ENCODE data around the gene ALX4. TPM values are rescaled to one million over a fixed set of nuclear protein-coding genes. Genes with fewer than 3 reads are reported as not detected.
A peak's percentile ranks its signal among the peaks of the same experiment; 100 is the strongest.

ALX4 gene
- total RNA-seq = not detected

- no peaks in the 10 kb centered on the region for H3K36me3 ChIP-seq
- H3K4me3 ChIP-seq = peak within 1 kb of the TSS in 2 of 4 donors; percentile 10 to 29
- no peak for DNase-seq
- H3K9me3 ChIP-seq = no peaks in the 10 kb centered on the region
- H3K27ac ChIP-seq = no peak within 1 kb of the TSS
- in situ Hi-C loops (cut with MboI; ENCODE audit: low pct_ligation_motif_present in 1 of 4, low pct_unique_long_range_greater_than_20kb in 1 of 4, low sequenced_read_pairs in 3 of 4) = loop anchor here in 1 of 4 donors (25.0 kb wide), 1 partner anchor 578 kb away; no protein-coding TSS in a partner anchor
- H3K4me1 ChIP-seq = peaks cover 9 to 37% (median 31%) of the 10 kb centered on the region in 4 donors
- no peak for TF ChIP-seq EP300 (IDR thresholded peaks at IDR 0.05; ENCODE audit: low read depth)
- TF ChIP-seq POLR2AphosphoS5 (IDR thresholded peaks at IDR 0.05) = no peak
- no peak for TF ChIP-seq POLR2A (IDR thresholded peaks at IDR 0.05)
- no peak for TF ChIP-seq CTCF (IDR thresholded peaks at IDR 0.05)
- 9% methylated on average over 60 of the region's 71 CpGs; no CpG with 5 or more reads in 1 of the 2 donors for WGBS, 2 donors (ENCODE audit: low coverage in 1 of 2)
- intact Hi-C loops (cut with DNase I; ENCODE audit: low total_unique reads) = no loop called here
- H3K27me3 ChIP-seq = peaks cover 100% of the 10 kb centered on the region
These were observed at the start of gene ALX4 for GRCh38 chr11:44309478-44310205. TSS of gene ALX4 (minus strand) at chr11:44310139. CDS start at chr11:44310062, 77 bp downstream.

DNA sequence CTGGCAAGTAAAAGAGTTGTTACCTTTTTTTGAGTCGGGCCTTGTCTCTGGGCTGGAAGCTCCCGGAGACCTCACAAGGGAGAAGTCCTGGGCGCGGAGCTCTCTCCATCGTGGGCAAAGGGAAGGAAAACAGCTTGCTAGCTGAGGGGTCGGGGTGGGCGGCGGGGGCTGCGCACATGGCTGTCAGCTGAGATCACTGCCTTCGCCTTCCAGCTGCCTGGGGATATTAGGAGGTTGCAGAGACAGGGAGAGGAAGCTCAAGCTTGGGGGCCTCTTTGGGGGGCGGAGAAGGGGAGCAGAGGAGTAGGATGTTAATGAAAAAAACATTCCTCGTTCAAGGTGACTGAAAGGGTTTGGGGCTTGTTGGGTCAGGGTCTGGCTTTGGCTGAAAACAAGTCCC lies 49.2 kb upstream of the ALX4 start:
- WGBS, 2 donors (ENCODE audit: low coverage in 1 of 2) = 53 to 79% methylated on average over 7 to 12 of the region's 12 CpGs
- intact Hi-C loops (cut with DNase I; ENCODE audit: low total_unique reads) (no loop called here), in situ Hi-C loops (cut with MboI; ENCODE audit: low pct_ligation_motif_present in 1 of 4, low pct_unique_long_range_greater_than_20kb in 1 of 4, low sequenced_read_pairs in 3 of 4) (no loop called here)
- TF ChIP-seq POLR2A (IDR thresholded peaks at IDR 0.05) (no peak), CTCF (IDR thresholded peaks at IDR 0.05) (no peak), POLR2AphosphoS5 (IDR thresholded peaks at IDR 0.05) (no peak), EP300 (IDR thresholded peaks at IDR 0.05; ENCODE audit: low read depth) (no peak)
- Histone ChIP-seq H3K27ac (no peak overlapping the region), H3K36me3 (no peaks in the 10 kb centered on the region), H3K4me1 (no peaks in the 10 kb centered on the region), H3K9me3 (no peaks in the 10 kb centered on the region), H3K4me3 (no peak overlapping the region), H3K27me3 (peaks cover 6% of the 10 kb centered on the region)
- DNase-seq = no peak

DNA sequence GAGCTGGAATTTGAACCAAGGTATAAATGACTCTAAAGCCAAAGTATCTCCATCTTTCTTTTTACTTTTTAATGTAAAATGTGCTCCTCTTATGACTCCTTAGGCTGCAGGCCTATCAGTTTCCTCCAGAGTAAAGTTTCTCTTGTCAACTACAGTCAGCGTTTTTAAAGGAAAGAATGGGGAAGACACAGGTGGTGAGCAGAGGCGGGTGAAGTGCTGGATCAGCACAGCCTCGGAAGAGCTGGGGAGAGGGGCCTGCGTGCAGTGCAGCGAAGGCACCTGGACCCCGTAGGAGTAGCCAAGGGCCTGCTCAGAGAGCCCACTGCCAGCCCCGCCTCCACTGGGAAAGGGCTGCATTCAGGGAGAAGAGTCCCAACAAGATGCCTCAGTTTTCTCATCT lies 48.8 kb upstream of the ALX4 start:
- Histone ChIP-seq H3K9me3 (no peaks in the 10 kb centered on the region), H3K4me3 (no peak overlapping the region), H3K4me1 (no peaks in the 10 kb centered on the region), H3K27me3 (peaks cover 6% of the 10 kb centered on the region), H3K36me3 (no peaks in the 10 kb centered on the region), H3K27ac (no peak overlapping the region)
- TF ChIP-seq POLR2AphosphoS5 (IDR thresholded peaks at IDR 0.05) (no peak), CTCF (IDR thresholded peaks at IDR 0.05) (no peak), POLR2A (IDR thresholded peaks at IDR 0.05) (no peak), EP300 (IDR thresholded peaks at IDR 0.05; ENCODE audit: low read depth) (no peak)
- DNase-seq = no peak
- 20 to 86% methylated on average over 1 to 7 of the region's 7 CpGs for WGBS, 2 donors (ENCODE audit: low coverage in 1 of 2)
- in situ Hi-C loops (cut with MboI; ENCODE audit: low pct_ligation_motif_present in 1 of 4, low pct_unique_long_range_greater_than_20kb in 1 of 4, low sequenced_read_pairs in 3 of 4) = no loop called here
- intact Hi-C loops (cut with DNase I; ENCODE audit: low total_unique reads) = no loop called here

DNA sequence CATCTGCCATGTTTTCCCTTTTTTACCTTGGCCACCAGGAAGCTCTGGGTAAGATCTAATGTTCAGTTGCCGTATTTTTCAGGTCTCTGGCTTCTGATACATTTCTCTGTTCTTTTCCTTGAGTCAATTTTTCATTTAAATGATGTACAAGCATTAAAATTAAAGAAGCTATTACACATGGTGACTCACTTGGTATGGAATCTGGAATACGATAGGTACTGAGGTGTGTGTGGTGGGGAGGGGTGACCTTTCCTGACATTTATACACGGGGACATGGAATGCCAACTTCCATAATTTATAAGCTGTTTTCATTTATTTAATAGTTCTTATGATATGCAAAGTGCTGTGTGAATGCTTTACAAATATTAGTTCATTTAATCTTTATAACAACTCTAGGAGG lies 47.8 kb upstream of the ALX4 start:
- 71 to 78% methylated on average over 3 of the region's 3 CpGs for WGBS, 2 donors (ENCODE audit: low coverage in 1 of 2)
- no peak overlapping the region for H3K4me3 ChIP-seq
- H3K4me1 ChIP-seq = no peaks in the 10 kb centered on the region
- in situ Hi-C loops (cut with MboI; ENCODE audit: low pct_ligation_motif_present in 1 of 4, low pct_unique_long_range_greater_than_20kb in 1 of 4, low sequenced_read_pairs in 3 of 4) = no loop called here
- TF ChIP-seq POLR2A (IDR thresholded peaks at IDR 0.05) = no peak
- no peak for TF ChIP-seq POLR2AphosphoS5 (IDR thresholded peaks at IDR 0.05)
- TF ChIP-seq EP300 (IDR thresholded peaks at IDR 0.05; ENCODE audit: low read depth) = no peak
- no peak for TF ChIP-seq CTCF (IDR thresholded peaks at IDR 0.05)
- H3K36me3 ChIP-seq = no peaks in the 10 kb centered on the region
- no peak for DNase-seq
- H3K27ac ChIP-seq = no peak overlapping the region
- no peaks in the 10 kb centered on the region for H3K9me3 ChIP-seq
- intact Hi-C loops (cut with DNase I; ENCODE audit: low total_unique reads) = no loop called here
- H3K27me3 ChIP-seq = peaks cover 5% of the 10 kb centered on the region
